ENCODE data around the gene BCOR.

BCOR gene

DNA sequence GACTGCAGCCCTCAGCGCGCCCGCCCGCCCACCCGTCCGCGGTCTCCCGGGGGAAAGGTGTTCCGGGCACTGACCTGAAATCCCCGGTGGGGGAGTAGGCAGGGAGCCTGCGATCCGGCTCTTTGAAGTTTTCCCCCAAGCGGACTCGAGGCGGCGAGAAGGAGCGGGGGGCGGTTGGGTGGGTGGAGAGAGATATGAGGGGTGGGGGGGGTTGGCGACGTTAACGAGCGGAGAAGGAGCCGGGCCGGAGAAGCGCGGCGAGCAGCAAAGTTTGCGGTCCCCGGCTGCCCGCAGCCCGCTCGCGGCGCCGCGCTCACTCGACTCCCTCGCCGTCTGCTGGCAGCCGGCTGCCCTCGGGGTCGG lies 636 bp downstream of the BCOR start:
- no peak for DNase-seq

DNA sequence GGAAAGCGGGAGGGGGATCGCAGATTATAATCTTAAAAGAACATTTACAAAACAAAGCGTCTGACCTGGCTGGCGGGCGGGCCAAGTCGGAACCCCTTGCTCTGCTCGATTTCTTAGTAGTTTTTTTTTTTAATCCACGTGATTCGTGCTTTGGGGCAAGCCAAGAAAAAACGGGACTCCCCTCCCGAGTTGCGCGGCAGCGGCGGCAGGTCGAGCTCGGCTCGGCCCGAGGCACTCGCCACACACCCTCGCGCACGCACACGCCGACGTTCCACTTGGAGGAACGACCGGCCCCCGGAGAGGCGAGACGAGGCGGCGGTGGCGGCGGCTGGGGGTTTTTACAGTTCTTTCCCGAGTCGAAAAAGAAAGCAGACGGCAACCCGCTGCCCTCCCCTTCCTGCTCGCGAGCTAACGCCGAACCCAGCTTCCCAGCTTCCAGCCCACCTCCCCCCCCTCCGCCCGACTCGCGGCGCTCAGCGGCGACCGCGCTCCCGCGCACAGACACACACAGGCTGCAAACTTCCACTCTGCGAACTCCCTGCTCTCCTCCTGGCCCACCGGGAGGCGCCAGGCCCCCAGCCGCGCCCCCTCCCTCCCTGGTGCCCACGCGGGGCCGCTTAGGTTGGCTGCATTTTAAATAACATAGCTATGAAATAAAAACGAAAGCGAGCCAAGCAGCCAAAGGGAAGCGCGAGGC lies 1.2 kb downstream of the BCOR start:
- DNase-seq = peak in 3 of 4 experiments; percentile 22 to 25 (median 25)

DNA sequence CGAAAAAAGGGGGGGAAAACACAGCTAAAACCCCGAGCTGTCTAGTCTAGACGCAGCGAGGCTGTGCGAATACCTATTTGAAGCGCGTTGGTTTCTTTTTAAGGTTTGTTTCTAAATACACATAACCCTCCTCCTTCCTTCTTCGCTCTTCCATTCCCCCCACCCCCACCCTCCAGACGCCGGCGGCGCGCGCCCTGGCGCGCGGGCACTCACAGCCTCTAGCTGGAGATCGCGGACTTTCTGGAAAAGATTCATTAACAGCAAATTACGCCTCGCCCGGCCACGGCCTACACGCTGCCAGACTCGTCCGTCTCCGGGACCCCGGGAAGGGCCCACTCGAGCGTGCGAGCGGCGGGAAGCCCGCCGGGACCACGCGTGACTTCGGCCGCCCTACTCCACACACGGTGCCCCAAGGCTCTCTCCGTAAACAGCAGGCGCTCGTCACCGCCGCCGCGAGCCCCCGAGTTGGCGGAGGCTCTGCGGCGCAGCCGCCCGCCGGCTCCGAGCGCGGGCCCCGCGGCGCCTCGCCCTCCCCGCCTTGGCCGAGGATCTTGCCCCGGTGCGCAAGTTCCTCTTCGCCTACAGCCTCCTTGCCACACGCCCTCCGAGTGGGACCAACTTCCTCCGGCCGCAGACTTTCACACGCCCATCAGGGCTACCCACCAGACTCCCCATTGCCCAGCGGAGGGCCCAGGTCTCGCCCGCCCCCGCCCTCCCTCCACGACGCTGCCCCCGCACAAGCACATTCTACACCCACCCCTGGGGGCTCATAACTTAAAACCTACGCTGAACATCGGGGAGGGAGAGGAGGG lies 2.0 kb downstream of the BCOR start:
- DNase-seq = no peak

DNA sequence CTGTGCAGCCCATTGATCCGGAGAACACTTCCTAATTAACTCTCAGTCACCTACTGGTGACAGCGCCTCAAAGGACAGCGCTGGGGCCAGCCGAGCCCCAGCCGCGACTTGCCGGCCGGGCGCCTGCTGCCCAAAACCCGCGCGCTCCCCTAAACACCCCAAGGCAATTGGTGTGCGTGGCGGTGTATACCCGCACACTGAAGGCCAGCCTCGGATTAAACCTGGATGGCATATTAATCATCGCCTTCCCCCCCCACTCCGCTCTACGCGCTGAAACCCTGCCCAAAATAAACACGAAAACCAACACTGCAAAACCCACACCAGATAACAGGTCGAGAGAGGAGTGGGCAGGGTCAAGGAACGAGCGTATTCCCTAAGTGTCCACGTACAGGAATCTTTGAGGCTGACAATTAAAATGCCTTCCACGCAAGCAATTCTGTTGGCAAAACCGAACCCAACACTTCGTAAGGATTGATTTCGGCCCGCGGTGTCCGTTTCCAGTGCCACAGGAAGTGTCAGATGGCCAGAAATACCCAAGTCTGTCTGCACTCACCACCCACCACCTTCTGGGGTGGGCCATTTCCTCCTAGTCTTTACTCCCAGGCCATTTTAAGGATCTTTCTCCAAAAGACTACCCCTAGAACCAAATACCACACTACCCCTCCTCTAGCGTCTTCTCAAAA lies 2.7 kb downstream of the BCOR start:
- no peak for DNase-seq

DNA sequence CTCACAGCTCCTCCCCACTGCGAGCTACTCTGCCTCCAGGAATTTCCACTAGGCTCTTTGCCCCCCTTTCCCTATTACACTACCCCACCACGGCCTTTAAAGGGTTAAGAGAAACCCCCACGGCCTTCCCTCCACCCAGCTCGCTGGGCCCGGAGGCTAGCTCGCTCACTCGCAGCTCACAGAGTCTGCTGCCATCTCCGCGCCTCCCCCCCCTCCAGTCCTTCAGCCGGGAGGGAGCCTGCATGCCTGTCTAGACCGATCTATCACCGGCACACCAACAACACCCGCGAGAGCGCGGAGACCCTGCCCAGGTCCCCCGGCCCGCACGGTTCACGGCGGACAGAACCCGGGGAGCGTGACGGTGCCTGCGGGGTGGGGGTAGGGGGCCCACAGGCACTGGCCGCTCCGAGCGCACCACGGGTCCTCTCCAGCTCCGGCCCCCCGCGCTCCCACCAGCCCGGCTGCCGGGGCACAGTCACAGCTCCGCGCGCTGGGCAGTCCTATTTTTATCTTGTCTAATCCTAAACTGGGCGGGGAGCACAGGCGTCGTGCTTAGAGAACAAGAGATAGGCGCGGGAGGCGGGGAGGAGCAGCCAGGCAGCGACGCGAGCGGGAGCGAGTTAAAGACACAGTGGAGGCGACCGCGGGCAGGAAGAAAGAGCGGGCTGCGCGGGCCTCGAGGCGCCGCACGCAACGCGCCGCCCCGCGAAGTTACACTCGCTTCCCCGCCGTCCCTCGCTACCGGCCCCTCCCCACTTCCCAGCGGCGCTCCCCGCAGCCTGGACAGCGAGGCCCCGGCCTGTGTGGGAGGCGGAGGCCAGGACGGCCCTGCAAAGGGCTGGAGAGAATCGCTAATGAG lies 3.5 kb downstream of the BCOR start:
- DNase-seq = no peak

DNA sequence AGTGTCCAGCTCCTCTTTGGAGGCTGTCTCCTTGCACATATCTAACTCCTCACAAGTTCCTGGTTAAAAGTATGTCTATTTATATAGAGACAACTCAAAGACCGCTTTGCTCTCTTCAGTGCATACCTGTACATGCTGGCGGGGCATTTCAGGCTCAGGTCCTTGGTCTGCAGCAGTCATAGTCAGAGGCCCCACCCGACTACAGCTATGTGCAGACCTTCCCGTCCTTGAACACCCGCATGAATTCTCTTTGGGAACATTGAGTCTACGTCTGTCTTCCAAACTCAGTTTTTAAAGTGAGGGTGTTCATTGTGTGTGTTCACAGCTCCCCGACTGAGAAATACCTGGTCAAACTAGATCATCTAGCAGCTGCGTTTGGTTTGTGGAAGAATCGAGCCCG lies 4.2 kb downstream of the BCOR start:
- DNase-seq = no peak

DNA sequence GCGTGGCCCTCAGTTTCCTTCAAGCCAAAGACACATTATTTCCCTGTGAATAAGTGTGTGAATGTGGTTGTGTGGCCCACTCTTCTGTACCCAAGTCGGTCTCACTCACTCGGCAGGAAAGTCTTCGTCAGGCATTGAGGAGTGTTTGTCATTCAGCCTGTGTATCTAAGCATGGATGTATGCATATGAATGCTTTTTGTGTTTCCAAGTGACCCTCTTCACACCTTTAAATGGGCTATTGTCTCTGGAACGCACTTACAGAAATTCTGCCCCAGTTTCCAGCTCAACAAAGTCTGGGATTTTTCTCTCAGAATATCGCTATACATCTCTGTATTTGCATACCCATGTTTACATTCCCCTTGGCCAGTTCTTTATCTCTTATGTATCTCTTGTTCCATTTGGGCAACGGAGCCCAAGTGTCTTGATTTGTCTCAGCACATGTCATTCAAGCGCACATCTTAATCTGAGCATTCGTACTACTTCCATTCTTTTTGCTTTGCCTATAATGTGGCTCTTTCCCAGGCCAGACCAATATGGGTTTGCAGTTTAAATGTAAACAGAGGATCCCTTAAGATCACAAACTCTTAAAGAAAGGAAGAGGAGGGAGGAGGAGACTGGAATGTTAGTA lies 4.8 kb downstream of the BCOR start:
- DNase-seq = no peak

DNA sequence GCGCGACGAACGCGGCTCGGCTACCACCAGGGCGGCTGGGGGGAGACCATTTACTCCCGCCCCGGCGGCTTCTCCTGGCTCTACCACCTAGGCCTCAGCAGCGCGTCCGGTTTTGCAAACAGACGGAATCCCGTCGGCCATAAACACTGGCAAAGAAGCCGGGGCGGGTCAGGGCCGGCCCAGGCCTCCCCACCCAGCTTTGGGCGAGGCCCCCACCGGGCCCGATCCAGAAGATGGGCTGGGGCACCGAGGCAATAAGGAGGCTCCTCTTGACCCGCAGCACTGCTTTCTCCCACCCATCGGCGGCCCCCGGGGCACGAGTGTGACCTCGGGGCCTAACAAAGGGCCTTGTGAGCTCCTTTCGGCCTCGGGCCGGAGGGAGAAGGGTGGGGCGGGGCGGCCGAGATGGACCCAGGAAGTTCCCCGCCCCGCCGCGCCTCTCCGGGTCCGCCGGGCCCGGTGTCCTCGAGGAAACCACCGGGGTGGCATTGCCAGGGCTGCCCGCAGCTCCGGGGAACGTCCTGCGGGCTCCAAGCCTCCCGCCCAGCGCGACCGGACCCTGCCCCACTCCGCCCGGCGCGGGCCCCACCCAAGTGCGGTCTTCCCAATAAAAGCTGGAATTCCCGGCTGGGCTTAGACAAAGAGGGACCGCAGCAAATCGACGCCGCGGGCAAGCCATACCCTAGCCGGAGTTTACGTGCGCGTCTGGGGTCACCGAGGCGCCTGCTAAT lies 5.9 kb downstream of the BCOR start:
- no peak for DNase-seq

DNA sequence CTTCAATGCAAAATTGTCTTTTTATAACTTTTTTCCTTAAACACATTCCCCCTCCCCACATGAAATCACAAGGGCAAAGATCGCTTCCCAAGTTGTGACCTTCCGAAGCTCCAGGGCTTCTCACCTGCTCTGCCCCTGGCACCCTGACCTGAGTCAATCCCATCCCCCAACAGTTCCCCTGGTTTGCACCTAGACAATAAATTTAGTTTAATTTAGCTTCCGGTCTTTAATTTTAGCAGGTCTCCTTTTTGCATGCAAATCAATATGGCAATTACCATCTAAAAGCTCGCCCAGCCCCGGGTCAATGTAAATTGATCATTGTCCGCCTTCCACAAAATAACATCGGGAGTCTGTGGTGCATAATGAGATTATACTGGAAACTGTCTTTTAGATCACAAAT lies 6.8 kb downstream of the BCOR start:
- no peak for DNase-seq

DNA sequence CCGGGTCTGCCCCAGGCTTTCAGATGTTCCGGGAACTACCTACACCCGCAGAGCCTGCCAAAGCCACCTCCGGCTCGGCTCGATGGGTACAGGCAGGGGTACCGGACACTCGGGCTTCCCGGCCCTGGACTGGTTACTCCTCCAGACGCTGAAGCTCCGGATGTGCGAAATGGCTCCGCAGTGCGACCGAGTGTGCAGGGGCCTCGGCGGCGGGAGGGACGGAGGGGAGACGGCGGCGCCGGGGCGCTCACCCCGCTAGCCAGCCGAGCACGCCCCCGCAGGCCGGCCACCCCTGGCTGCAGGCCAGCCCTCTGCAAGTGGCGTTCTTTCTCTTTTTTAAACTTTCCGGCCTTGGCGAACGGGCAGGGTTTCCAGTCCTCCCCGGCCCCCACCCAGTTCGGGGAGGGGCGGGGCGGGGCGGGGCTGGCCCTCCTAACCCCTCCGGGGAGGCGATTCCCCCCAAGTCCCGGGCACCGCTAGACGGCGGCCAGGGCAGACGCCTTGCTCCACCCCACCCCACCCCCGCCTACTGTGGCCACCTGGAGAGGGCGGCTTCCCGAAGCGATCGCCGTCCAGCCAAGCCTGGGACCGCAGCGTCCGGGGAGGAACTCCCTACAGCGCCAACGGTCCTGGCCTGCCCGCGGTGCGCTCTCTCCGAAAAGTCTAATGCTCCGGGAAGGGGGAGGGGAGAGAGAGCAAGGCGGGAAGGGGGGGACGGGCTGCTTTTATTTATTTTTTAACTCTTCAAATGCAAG lies 7.5 kb downstream of the BCOR start:
- no peak for DNase-seq

DNA sequence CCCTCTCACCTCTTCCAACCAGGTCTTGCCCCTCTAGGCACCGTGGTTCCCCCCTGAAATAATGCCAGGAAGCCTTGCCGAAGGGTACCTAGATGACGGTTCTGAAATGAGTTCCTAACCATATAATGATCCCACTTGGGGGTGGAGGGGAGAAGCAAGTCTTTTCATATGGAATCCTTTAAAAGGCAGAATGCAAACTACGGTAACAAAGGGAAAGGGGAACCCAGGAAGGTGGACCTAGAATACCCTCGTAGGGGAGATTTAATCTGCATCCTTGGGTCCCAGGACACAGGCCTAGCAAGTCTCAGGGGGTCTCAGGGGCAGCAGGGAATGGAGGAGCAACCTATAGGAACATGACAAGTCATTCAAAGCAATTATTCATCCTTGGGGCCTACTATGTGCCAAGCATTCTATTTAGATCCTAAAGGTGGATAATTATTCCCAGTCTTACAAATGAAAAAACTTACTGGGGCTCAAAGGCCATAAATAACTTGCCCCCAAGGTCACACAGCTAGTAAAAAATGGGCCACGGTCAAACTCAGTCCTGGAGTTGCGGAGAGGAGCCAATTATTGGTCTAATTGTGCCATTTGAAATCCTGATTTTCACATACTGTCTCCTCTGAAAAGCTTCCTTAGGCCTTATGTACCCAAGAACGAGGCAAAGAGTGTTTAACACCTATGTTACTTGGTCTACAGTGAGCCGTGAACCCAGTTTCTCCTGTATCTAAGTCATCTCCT lies 8.8 kb downstream of the BCOR start:
- DNase-seq = no peak

DNA sequence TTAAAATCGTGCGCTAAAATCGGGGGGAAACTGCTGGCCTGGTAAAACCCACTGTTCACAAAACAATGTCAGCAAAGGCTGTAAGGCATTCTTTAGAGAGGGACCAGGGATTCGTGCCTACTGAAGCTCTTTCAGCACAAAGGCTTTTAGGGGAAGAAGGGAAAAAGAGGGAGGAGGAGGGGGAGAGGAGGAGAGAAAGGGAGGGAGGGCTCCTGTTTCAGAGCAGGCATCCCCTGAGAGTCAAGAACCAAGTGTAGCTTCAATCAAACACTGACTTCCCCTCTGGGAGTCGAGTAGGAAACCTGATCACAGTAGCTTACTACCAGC lies 9.5 kb downstream of the BCOR start:
- no peak for DNase-seq

DNA sequence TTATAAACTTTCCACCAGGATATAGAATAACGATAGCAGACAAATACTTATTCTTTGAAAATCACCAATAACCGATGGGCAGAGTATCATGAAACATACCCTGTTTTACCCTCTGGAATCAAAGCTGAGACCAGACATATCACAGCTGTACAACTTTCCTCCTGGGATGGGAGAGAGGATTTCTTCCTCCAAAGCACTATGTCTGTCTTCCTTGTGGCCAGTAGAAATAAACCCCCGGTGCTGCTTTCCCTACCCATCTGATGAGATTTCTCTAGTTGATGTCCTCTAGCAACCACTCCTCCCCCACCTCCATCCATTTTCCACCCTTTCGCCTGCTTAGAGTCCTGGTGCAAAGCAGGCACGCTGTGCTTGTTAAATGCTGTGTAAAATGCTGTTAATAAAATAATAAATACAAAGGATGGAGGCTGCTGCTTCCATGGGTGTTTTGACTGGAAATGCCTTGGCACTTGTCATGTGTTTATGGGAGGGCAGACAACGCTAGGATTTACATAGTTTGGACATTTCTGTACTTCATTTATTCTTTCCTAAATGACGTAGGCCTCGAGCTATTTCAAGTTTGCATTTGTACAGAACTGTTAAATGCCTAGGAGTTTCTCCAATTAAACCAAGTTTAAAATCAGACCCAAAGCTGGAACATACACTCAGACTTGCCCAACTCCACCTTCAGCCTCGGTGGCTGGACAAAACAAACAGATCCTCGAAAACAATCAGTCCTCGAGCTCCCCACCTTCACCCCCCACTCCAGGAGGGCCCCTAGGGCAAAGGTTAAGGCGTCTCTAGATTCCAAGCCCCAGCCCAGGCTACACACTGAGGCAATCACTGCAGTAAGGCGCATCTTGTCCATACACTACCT lies 10.1 kb downstream of the BCOR start:
- DNase-seq = no peak

DNA sequence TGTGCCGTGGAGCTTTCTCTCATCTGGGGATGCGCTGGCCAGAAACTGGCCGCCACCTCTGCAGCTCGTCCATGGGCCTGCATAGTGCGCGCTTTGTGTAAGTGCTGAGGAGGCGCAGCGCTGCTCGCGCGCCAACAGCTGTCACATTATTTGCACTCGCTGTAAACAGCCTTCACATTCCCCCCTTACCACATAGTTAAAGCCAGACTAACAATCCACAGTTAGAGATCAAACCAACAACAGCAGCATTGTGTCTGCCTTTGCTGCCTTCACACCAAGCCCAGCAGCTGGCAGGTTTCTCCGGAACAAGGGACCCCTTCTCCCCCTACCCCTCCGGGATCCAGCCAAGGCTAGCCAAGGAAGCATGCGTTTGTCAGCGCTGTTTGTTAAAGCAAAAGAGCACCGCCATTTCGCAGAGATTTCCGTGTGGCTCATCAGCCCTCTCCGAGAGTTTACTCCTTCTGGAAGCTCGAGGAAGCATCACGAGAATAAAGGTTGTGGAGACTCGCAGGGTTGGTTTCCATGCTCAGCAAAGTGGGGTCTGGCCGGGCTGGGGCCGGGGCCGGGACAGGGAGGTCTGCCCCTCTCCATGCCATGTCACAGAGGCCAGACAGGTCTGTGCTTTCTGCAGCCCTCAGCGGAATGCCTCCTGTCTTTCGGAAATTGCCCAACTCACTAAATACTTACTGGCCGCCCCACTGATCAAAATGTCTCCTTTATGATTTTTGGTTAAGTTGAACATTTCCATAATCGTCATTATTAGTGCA lies 11.0 kb downstream of the BCOR start:
- DNase-seq = no peak

DNA sequence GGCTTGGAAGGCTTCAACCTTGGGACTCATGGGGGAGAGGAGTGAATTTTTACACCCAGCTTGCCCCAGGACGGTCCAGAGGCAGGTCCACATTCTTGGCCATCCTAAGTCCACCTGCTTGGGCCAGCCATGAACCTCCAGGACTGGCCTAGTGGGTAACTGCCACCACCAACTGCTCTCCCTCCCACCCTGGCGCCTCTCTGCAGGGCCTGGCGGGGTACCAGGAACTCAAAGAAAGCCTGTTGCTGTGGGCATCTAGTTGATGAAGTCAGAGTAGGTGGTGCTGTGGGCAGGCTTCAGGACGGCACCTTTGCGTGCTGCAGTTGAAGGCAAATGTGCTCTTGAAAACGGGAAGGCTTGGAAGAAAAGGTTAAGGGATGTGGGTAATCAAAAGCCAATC lies 12.0 kb downstream of the BCOR start:
- no peak for DNase-seq

DNA sequence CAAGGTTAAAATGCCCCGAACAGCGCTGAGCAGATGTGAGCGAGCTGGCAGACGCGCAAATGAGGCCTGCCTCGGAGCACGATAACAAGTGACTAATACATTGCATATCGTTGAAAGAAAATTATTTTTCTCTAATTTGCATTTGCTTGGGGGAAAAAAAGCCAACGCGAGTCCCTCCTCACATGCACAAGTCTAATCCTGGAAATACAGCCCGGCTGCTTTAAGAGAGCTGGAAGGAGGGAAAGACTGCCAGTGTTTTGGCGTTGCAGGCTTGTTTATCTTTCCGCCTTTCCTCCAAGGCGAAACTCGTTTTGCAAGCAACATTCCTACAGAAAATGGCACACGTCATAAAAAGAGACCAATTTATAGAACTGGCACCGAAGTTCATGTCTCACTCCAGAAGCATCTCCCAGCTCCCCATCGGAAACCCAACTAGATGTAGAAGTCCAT lies 12.6 kb downstream of the BCOR start:
- DNase-seq = no peak

DNA sequence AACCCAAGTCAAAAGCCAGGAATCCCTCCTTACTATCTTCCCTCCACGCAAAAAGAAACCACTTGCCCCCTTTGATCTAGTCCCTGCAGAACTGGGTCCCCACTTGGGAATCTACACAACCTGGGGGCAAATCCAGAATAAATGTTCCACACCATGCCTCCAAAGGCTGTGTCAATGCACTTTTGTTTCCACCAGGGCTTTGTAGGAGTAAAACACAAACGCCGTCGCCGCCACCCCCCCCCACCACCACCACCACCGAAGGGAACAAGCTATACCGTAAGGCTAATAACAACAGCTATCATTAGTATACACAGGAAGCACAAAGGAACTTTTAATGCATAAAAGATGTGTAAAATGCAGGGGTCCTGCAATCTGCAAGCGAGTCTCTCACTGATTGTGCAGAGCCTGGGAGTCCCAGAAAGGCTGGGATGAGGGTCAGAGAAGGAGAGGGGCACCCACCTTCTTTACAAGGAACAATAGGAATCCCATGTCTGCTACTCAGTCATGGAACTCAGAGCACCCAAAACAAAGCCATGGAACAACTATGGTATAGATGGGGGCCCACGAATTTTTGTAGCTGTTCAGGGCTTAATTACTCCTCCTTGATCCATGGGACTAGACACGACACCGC lies 13.2 kb downstream of the BCOR start:
- DNase-seq = no peak

DNA sequence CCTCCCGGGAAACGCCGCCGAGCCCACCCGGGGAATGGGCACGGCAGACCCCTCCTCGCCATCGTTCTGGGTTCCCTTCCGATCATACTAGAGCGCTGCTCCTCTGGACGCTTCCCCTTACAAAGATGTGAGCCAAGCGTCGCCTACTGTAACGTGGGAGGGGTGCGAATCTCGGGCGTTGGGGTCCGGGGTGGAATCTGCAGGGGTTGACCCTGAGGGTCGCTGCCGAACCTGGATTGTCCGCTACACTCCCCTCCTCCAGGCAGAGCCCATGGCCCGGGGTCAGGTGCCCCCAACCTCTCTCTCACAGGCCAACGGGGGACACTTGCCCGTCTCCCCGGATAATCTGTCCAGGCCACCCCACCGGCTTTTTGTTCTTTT lies 13.8 kb downstream of the BCOR start:
- no peak for DNase-seq

All from activated CD4-positive, CD25-positive, alpha-beta regulatory T cell (primary cell).